Measurements from ENCODE around the gene SMIM7. TPM values are rescaled to one million over a fixed set of nuclear protein-coding genes. Genes with fewer than 3 reads are reported as not detected.

Gene SMIM7
- total RNA-seq = 81.6 and 105 TPM in 2 replicates

GRCh38 chr19:16659832-16660708 is at the start of gene SMIM7:
Gene SMIM7, minus strand, starts transcription at chr19:16660144. Its CDS starts 34 bp downstream, at chr19:16660110.

GRCh38 chr19:16660763-16661479 is 977 bp upstream of the SMIM7 start, which contains the start of gene TMEM38A:
Gene TMEM38A, plus strand, starts transcription at chr19:16661139. Its CDS starts 79 bp downstream, at chr19:16661218.

GRCh38 chr19:16628183-16628983 is 31.6 kb downstream of the SMIM7 start, which contains the start of gene MED26:
Gene MED26, minus strand, starts transcription at chr19:16628204. Its CDS starts 261 bp downstream, at chr19:16627943.

Other genes with a start within 250 kb of the SMIM7 start
- 5.7 and 7.5 TPM in 2 replicates for gene EPS15L1, start 188.2 kb downstream of the SMIM7 start, total RNA-seq
- 0.11 and 0.16 TPM in 2 replicates for gene CALR3, start 164.0 kb downstream of the SMIM7 start, total RNA-seq
- gene C19orf44, start 163.8 kb downstream of the SMIM7 start, total RNA-seq = 1.6 and 2.5 TPM in 2 replicates
- 3.8 and 6.5 TPM in 2 replicates for gene CHERP, start 117.7 kb downstream of the SMIM7 start, total RNA-seq
- gene SLC35E1, start 87.7 kb downstream of the SMIM7 start, total RNA-seq = 23.2 and 38.0 TPM in 2 replicates
- gene MED26, start 31.9 kb downstream of the SMIM7 start, total RNA-seq = 4.5 and 8.0 TPM in 2 replicates
- gene TMEM38A, start 995 bp upstream of the SMIM7 start, total RNA-seq = 0.55 and 0.91 TPM in 2 replicates
- gene NWD1, start 59.7 kb upstream of the SMIM7 start, total RNA-seq = under 0.01 and 0.19 TPM in 2 replicates
- gene SIN3B, start 169.3 kb upstream of the SMIM7 start, total RNA-seq = 16.9 and 20.7 TPM in 2 replicates
- not detected in 2 replicates for gene F2RL3, start 228.9 kb upstream of the SMIM7 start, total RNA-seq